Nephron (organoid): ENCODE data around the gene CFAP61.

Experiments used
- H3K27ac Mint-ChIP-seq, 3 experiments: 2 replicates each; pipeline ENCODE4 v1.8.0; 2020; ENCODE audit warnings: mixed read lengths in 3 of 3, mild to moderate bottlenecking in 2 of 3, moderate library complexity in 1 of 3
- H3K27me3 Mint-ChIP-seq: 2 replicates; pipeline ENCODE4 v1.8.0; 2021; ENCODE audit warnings: low read depth, mild to moderate bottlenecking, moderate library complexity, mixed read lengths
- H3K36me3 Mint-ChIP-seq: 2 replicates; pipeline ENCODE4 v1.8.0; 2020; ENCODE audit warnings: low read depth, mixed read lengths
- H3K4me1 Mint-ChIP-seq: 2 replicates; pipeline ENCODE4 v1.8.0; 2020; ENCODE audit warnings: mixed read lengths
- H3K4me3 Mint-ChIP-seq, 3 experiments: 2 replicates each; pipeline ENCODE4 v1.8.0; 2020; ENCODE audit warnings: mild to moderate bottlenecking in 3 of 3, mixed read lengths in 3 of 3, moderate library complexity in 2 of 3
- H3K9me3 Mint-ChIP-seq: 2 replicates; pipeline ENCODE4 v1.8.0; 2020; ENCODE audit warnings: mixed read lengths
- CTCF ChIP-seq, 3 experiments: fragments of 200-600 bp; sonication (generic); IDR thresholded peaks; one replicate each; pipeline ENCODE4 v1.5.0; 2021; ENCODE audit warnings: antibody characterized with exemption in 3 of 3; ENCODE audit not compliant: unreplicated experiment in 3 of 3

The CFAP61 gene

DNA sequence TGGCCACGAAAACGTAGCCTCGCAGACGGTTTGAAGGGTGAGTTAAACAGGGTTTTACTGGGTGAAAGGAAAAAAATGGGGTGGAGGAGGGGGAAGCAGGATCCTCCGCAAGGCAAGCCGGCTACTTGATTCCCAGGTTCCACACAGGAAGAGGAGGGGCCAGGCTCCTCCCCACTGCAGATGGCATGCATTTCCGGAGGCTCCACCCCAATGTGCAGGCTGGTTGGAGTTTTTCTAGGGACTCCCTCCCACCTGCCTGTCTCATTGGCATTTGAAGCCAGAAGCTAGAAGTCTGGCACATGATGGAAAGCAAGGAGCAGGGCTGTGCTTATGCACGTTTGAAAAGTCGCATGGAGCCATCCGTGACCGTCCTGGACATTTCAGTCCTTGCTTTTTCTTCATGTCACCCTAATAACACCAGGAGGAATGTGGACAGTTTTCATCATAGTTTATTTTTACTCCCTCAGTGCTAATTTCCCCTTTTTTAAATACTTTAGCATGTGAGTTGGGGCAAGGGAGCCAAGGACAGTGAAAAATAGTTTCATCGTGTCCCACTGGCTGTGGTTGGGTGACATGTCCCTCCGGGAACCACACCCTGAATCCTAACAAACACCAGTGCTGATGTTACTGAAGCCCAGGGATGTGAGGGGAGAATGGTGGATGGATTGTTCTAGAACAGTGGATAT, 215.5 kb downstream of the CFAP61 start:
- TF ChIP-seq CTCF (IDR thresholded peaks at IDR 0.05; ENCODE audit: unreplicated experiment in 3 of 3): no peak
- no peaks in the 10 kb centered on the region for H3K27me3 Mint-ChIP-seq
- no peaks in the 10 kb centered on the region for H3K9me3 Mint-ChIP-seq
- peaks cover 4% of the 10 kb centered on the region for H3K4me1 Mint-ChIP-seq
- H3K27ac Mint-ChIP-seq: no peak overlapping the region
- no peaks in the 10 kb centered on the region for H3K36me3 Mint-ChIP-seq
- no peak overlapping the region for H3K4me3 Mint-ChIP-seq

GRCh38 chr20:20271271-20271670, 218.9 kb downstream of the CFAP61 start:
- no peak overlapping the region for H3K4me3 Mint-ChIP-seq
- no peak for TF ChIP-seq CTCF (IDR thresholded peaks at IDR 0.05; ENCODE audit: unreplicated experiment in 3 of 3)
- no peaks in the 10 kb centered on the region for H3K27me3 Mint-ChIP-seq
- peaks cover 20% of the 10 kb centered on the region for H3K4me1 Mint-ChIP-seq
- H3K27ac Mint-ChIP-seq: no peak overlapping the region
- no peaks in the 10 kb centered on the region for H3K36me3 Mint-ChIP-seq
- H3K9me3 Mint-ChIP-seq: no peaks in the 10 kb centered on the region

- no peak for TF ChIP-seq CTCF (IDR thresholded peaks at IDR 0.05; ENCODE audit: unreplicated experiment in 3 of 3)
- Mint-ChIP-seq H3K27ac (no peak overlapping the region), H3K4me1 (peaks cover 34% of the 10 kb centered on the region)
Observed at GRCh38 chr20:20272686-20273085, 220.4 kb downstream of the CFAP61 start.

DNA sequence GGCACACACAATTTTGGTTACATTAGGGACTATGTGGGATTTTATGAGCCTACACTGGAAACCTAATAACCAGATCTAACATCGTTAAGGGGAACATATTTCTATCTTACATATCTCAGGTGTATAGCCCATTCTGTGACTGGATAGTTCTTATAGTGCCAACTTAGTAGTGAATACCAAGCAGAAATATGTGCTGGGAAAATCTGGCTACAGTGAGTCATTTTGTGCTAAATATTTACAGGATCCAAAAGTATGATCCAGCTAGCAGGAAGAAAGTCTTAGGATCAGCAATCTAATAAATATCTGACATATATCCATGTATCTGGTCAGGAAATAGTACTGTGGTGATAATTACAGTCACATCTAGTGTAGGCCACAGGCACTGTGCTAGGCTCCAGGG, 221.0 kb downstream of the CFAP61 start:
- no peaks in the 10 kb centered on the region for H3K27me3 Mint-ChIP-seq
- no peaks in the 10 kb centered on the region for H3K9me3 Mint-ChIP-seq
- no peak for TF ChIP-seq CTCF (IDR thresholded peaks at IDR 0.05; ENCODE audit: unreplicated experiment in 3 of 3)
- no peaks in the 10 kb centered on the region for H3K36me3 Mint-ChIP-seq
- no peak overlapping the region for H3K4me3 Mint-ChIP-seq
- H3K27ac Mint-ChIP-seq: no peak overlapping the region
- peaks cover 37% of the 10 kb centered on the region for H3K4me1 Mint-ChIP-seq

More at GRCh38 chr20:20272686-20273085, 220.4 kb downstream of the CFAP61 start:
- Mint-ChIP-seq H3K4me3 (no peak overlapping the region), H3K27me3 (no peaks in the 10 kb centered on the region), H3K9me3 (no peaks in the 10 kb centered on the region), H3K36me3 (no peaks in the 10 kb centered on the region)

GRCh38 chr20:20274821-20275220, 222.5 kb downstream of the CFAP61 start:
- peaks cover 37% of the 10 kb centered on the region for H3K4me1 Mint-ChIP-seq
- no peaks in the 10 kb centered on the region for H3K27me3 Mint-ChIP-seq
- no peak overlapping the region for H3K4me3 Mint-ChIP-seq
- no peaks in the 10 kb centered on the region for H3K36me3 Mint-ChIP-seq
- H3K9me3 Mint-ChIP-seq: no peaks in the 10 kb centered on the region
- H3K27ac Mint-ChIP-seq: peak overlapping the region in 2 of 3 experiments; percentile 78 to 93
- TF ChIP-seq CTCF (IDR thresholded peaks at IDR 0.05; ENCODE audit: unreplicated experiment in 3 of 3): no peak

GRCh38 chr20:20275636-20276035, 223.3 kb downstream of the CFAP61 start:
- no peak for TF ChIP-seq CTCF (IDR thresholded peaks at IDR 0.05; ENCODE audit: unreplicated experiment in 3 of 3)
- H3K4me1 Mint-ChIP-seq: peaks cover 37% of the 10 kb centered on the region
- no peaks in the 10 kb centered on the region for H3K9me3 Mint-ChIP-seq
- H3K27ac Mint-ChIP-seq: peak overlapping the region; percentile 75 to 93 (median 78)
- peak overlapping the region in 1 of 3 experiments; percentile 53 for H3K4me3 Mint-ChIP-seq
- no peaks in the 10 kb centered on the region for H3K36me3 Mint-ChIP-seq
- H3K27me3 Mint-ChIP-seq: no peaks in the 10 kb centered on the region
